Uterus (tissue), 2 donors: ENCODE measurements around the gene DNAH17.

Experiments used
- POLR2A ChIP-seq, 2 donors: fragments of 450-650 bp; IDR thresholded peaks; one replicate each; pipeline ENCODE4 v1.6.1; 2016; ENCODE audit warnings: antibody characterized with exemption in 2 of 2, mild to moderate bottlenecking in 1 of 2, moderate library complexity in 1 of 2
- TF ChIP-seq, protein P1 (sequence below), 4 experiments: fragments of 200-600 bp in 2 of 4; fragments of 450-650 bp in 2 of 4; sonication (generic) in 2 of 4; IDR thresholded peaks; one replicate each; pipeline ENCODE4 v1.5.1; 2016 to 2019; ENCODE audit warnings: antibody characterized with exemption in 4 of 4, mild to moderate bottlenecking in 2 of 4, moderate library complexity in 1 of 4

DNA sequence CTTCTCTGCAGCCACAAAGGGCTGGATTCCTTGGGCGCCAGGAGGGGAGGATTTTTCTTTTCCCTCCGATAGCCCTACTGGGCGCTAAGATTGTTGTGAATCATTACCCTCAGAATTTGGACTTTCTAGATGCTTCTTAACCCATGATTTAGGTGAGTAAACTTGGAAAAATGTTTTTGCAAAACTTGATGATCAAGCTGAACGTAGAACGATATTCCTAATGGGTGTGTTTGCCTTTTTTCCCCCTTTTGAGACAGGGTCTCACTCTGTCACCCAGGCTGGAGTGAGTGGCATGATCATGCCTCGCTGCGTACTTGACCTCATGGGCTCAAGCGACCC, 155.0 kb downstream of the DNAH17 start:
- no peak for TF ChIP-seq POLR2A (IDR thresholded peaks at IDR 0.05)
- TF ChIP-seq, protein P1, sequence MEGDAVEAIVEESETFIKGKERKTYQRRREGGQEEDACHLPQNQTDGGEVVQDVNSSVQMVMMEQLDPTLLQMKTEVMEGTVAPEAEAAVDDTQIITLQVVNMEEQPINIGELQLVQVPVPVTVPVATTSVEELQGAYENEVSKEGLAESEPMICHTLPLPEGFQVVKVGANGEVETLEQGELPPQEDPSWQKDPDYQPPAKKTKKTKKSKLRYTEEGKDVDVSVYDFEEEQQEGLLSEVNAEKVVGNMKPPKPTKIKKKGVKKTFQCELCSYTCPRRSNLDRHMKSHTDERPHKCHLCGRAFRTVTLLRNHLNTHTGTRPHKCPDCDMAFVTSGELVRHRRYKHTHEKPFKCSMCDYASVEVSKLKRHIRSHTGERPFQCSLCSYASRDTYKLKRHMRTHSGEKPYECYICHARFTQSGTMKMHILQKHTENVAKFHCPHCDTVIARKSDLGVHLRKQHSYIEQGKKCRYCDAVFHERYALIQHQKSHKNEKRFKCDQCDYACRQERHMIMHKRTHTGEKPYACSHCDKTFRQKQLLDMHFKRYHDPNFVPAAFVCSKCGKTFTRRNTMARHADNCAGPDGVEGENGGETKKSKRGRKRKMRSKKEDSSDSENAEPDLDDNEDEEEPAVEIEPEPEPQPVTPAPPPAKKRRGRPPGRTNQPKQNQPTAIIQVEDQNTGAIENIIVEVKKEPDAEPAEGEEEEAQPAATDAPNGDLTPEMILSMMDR (IDR thresholded peaks at IDR 0.05): no peak
